SK-N-SH (cell line): Measurements from ENCODE around the gene RCSD1. TPM values are rescaled to one million over a fixed set of nuclear protein-coding genes. Genes with fewer than 3 reads are reported as not detected.

Source experiments
- CTCF ChIA-PET: fragments of 300-600, 350-600 bp; formaldehyde crosslinking; extraction: SDS; loops from one replicate; lab custom pipeline; 2021; lab: Yijun Ruan, JAX
- POLR2A ChIA-PET: fragments of 350-600 bp; sonication (Branson Sonifier 250); formaldehyde crosslinking; extraction: SDS; loops from one replicate; lab custom pipeline; 2020; ENCODE audit warnings: antibody characterized with exemption, inconsistent platforms; lab: Yijun Ruan, JAX
- DNase-seq: peaks from one replicate; pipeline ENCODE4 v3.0.0; 2012
- H2AFZ ChIP-seq: fragments of 200-600 bp; sonication (generic); 2 replicates; pipeline ENCODE4 v1.8.1; 2016; ENCODE audit warnings: antibody characterized with exemption, mild to moderate bottlenecking, low read depth
- H3F3A ChIP-seq: fragments of 200-600 bp; sonication (generic); replicated peaks from 2 replicates; pipeline ENCODE3; 2016; ENCODE audit warnings: antibody characterized with exemption, mild to moderate bottlenecking; ENCODE audit not compliant: insufficient read depth
- H3K27ac ChIP-seq, 2 experiments: fragments of 200-500 bp in 1 of 2; fragments of 200-600 bp in 1 of 2; sonication (Bioruptor generic) in 1 of 2; sonication (generic), shearing (Covaris generic) in 1 of 2; 2 replicates each; pipeline versions ENCODE4 v1.5.1 to v1.6.1; 2014 to 2016; ENCODE audit warnings: low read depth in 2 of 2, inconsistent platforms in 1 of 2, low read length in 1 of 2, mild to moderate bottlenecking in 1 of 2, mixed read lengths in 1 of 2
- H3K27me3 ChIP-seq: fragments of 200-600 bp; sonication (generic), shearing (Covaris generic); 2 replicates; pipeline ENCODE4 v1.6.1; 2016; ENCODE audit warnings: mixed run types; ENCODE audit not compliant: insufficient read depth
- H3K36me3 ChIP-seq, 2 experiments: fragments of 200-500 bp in 1 of 2; fragments of 200-600 bp in 1 of 2; sonication (Bioruptor generic) in 1 of 2; sonication (generic) in 1 of 2; replicated peaks in 1 of 2; 2 replicates each; pipeline versions ENCODE3 to v1.5.1; 2014 to 2016; ENCODE audit warnings: low read length in 1 of 2, mild to moderate bottlenecking in 1 of 2; ENCODE audit not compliant: insufficient read depth in 2 of 2, control insufficient read depth in 1 of 2
- H3K4me1 ChIP-seq, 2 experiments: fragments of 200-500 bp in 1 of 2; fragments of 200-600 bp in 1 of 2; sonication (Bioruptor generic) in 1 of 2; sonication (generic), shearing (Covaris generic) in 1 of 2; 2 replicates each; pipeline versions ENCODE4 v1.5.1 to v1.6.1; 2014 to 2016; ENCODE audit warnings: low read depth in 1 of 2, low read length in 1 of 2, mixed run types in 1 of 2; ENCODE audit not compliant: insufficient read depth in 2 of 2, control insufficient read depth in 1 of 2
- H3K4me2 ChIP-seq: fragments of 200-600 bp; sonication (generic), shearing (Covaris generic); 2 replicates; pipeline ENCODE4 v1.6.1; 2017; ENCODE audit warnings: mixed run types
- H3K4me3 ChIP-seq, 2 experiments: fragments of 200-500 bp in 1 of 2; fragments of 200-600 bp in 1 of 2; sonication (Bioruptor generic) in 1 of 2; sonication (generic), shearing (Covaris generic) in 1 of 2; 2 replicates each; pipeline versions ENCODE4 v1.5.1 to v1.8.1; 2014 to 2016; ENCODE audit warnings: low read depth in 2 of 2, inconsistent platforms in 1 of 2, low read length in 1 of 2, mild to moderate bottlenecking in 1 of 2, mixed read lengths in 1 of 2, moderate library complexity in 1 of 2
- H3K79me2 ChIP-seq: fragments of 200-600 bp; sonication (generic); 2 replicates; pipeline ENCODE4 v1.8.1; 2017; ENCODE audit warnings: mild to moderate bottlenecking; ENCODE audit not compliant: insufficient read depth
- H3K9ac ChIP-seq: fragments of 200-600 bp; sonication (generic); 2 replicates; pipeline ENCODE4 v1.6.1; 2017; ENCODE audit warnings: mixed run types
- H3K9me2 ChIP-seq: fragments of 200-600 bp; sonication (generic); 2 replicates; pipeline ENCODE4 v1.6.1; 2017; ENCODE audit warnings: mixed run types
- H3K9me3 ChIP-seq: fragments of 200-600 bp; sonication (generic); 2 replicates; pipeline ENCODE4 v1.6.1; 2017; ENCODE audit warnings: mixed run types, mild to moderate bottlenecking, moderate library complexity
- H4K20me1 ChIP-seq: fragments of 200-600 bp; sonication (generic); 2 replicates; pipeline ENCODE4 v1.6.1; 2017; ENCODE audit warnings: mild to moderate bottlenecking, mixed run types; ENCODE audit not compliant: insufficient read depth
- CHD2 ChIP-seq: fragments of 150-350 bp; IDR thresholded peaks from 2 replicates; pipeline ENCODE4 v1.6.1; 2018; ENCODE audit warnings: low read length; ENCODE audit not compliant: partially characterized antibody
- CTCF ChIP-seq: fragments of 200-600 bp; sonication (generic); IDR thresholded peaks from 2 replicates; pipeline ENCODE4 v1.6.1; 2017; ENCODE audit warnings: antibody characterized with exemption, mild to moderate bottlenecking, moderate library complexity
- ELF1 ChIP-seq: IDR thresholded peaks from 2 replicates; pipeline ENCODE4 v1.4.0; 2012
- EZH2phosphoT487 ChIP-seq: fragments of 200-600 bp; sonication (generic); IDR thresholded peaks from 2 replicates; pipeline ENCODE4 v1.6.1; 2017; ENCODE audit warnings: low read depth, mixed run types, mild to moderate bottlenecking, antibody characterized with exemption, moderate library complexity, borderline replicate concordance
- FOSL2 ChIP-seq: IDR thresholded peaks from 2 replicates; pipeline ENCODE4 v1.4.0; 2012; ENCODE audit warnings: low read depth, mild to moderate bottlenecking, moderate library complexity, borderline replicate concordance
- GABPA ChIP-seq: IDR thresholded peaks from 2 replicates; pipeline ENCODE4 v1.4.0; 2012; ENCODE audit warnings: low read depth, mild to moderate bottlenecking
- GATA2 ChIP-seq: sonication (generic); formaldehyde crosslinking; IDR thresholded peaks from 2 replicates; pipeline ENCODE4 v1.5.0; 2020; ENCODE audit warnings: mild to moderate bottlenecking, missing genetic modification reagents
- MEF2A ChIP-seq: IDR thresholded peaks from 2 replicates; pipeline ENCODE4 v1.4.0; 2012; ENCODE audit warnings: low read depth, borderline replicate concordance
- MXI1 ChIP-seq: IDR thresholded peaks from 2 replicates; pipeline ENCODE4 v1.6.1; 2012; ENCODE audit warnings: mild to moderate bottlenecking, low read depth, low read length, improper control_type of control experiment
- RAD21 ChIP-seq: IDR thresholded peaks from 2 replicates; pipeline ENCODE4 v1.6.1; 2012; ENCODE audit warnings: mild to moderate bottlenecking, low read length
- REST ChIP-seq: IDR thresholded peaks from 2 replicates; pipeline ENCODE4 v1.6.1; 2012; ENCODE audit warnings: mild to moderate bottlenecking, low read depth, low read length, moderate library complexity
- RFX5 ChIP-seq: IDR thresholded peaks from 2 replicates; pipeline ENCODE4 v1.6.1; 2012; ENCODE audit warnings: mild to moderate bottlenecking, improper control_type of control experiment, low read length
- RXRA ChIP-seq: IDR thresholded peaks from 2 replicates; pipeline ENCODE4 v1.4.0; 2012; ENCODE audit warnings: low read depth, mild to moderate bottlenecking, borderline replicate concordance
- SIN3A ChIP-seq: IDR thresholded peaks from 2 replicates; pipeline ENCODE4 v1.6.1; 2012; ENCODE audit warnings: low read depth, mild to moderate bottlenecking, low read length, moderate library complexity, borderline replicate concordance
- TCF12 ChIP-seq: IDR thresholded peaks from 2 replicates; pipeline ENCODE4 v1.4.0; 2012
- TEAD4 ChIP-seq: IDR thresholded peaks from 2 replicates; pipeline ENCODE4 v1.4.0; 2012; ENCODE audit warnings: mild to moderate bottlenecking, borderline replicate concordance; ENCODE audit not compliant: insufficient read depth
- YY1 ChIP-seq: IDR thresholded peaks from 2 replicates; pipeline ENCODE4 v1.4.0; 2012; ENCODE audit warnings: low read depth, mild to moderate bottlenecking
- WGBS: methylation state at CpG from one replicate; pipeline ENCODE4 v1.1.6; 2017; ENCODE audit warnings: low lambda C conversion rate; 5-methylcytosine and 5-hydroxymethylcytosine counted together
- polyA plus RNA-seq, 3 experiments: library from polyadenylated mRNA; depleted of rRNA; stranded (reverse); fragments of >200 nt; gene quantifications; 2 replicates each; pipeline ENCODE4 v1.2.3, GENCODE V29; 2012
- TF ChIP-seq, protein P1 (sequence below): IDR thresholded peaks from 2 replicates; pipeline ENCODE4 v1.4.0; 2012; ENCODE audit warnings: low read depth, borderline replicate concordance
- TF ChIP-seq, protein P2 (sequence below): IDR thresholded peaks from 2 replicates; pipeline ENCODE4 v1.4.0; 2012; ENCODE audit warnings: low read depth
- TF ChIP-seq, protein P3 (sequence below): fragments of 150-350 bp; IDR thresholded peaks from 2 replicates; pipeline ENCODE4 v1.6.1; 2017; ENCODE audit warnings: antibody characterized with exemption, low read length, low read depth, borderline replicate concordance

The RCSD1 gene
- polyA plus RNA-seq, 1 of the 3 experiments (the other 2 are of a cell fraction): 0.02 TPM

DNA sequence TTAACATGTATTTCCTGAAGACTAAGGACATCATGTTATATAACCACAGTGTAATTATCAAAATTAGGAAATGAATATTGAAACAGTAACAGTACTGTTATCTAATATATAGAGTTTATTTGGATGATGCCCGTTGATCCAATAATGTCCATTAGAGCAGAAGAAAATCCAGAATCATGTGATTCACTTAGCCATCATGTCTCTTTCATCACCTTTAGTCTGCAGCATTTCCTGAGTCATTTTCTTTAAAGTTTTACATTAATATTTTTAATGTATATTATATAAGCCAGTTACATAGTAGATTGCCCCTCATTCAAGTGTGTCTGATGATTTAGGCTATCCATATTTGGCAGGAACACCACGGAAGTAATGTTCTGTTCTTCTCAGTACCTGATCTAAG, 120.6 kb downstream of the RCSD1 start:
- no peaks in the 10 kb centered on the region for H3K9me3 ChIP-seq
- H3K36me3 ChIP-seq: no peaks in the 10 kb centered on the region
- H4K20me1 ChIP-seq: peaks cover 30% of the 10 kb centered on the region
- H3K9me2 ChIP-seq: no peaks in the 10 kb centered on the region
- ChIA-PET CTCF (interaction anchor here (1.3 kb wide), 1 partner anchor 331 kb away, joined by 3 read pairs; no protein-coding TSS in a partner anchor), POLR2A (no interaction called here)
- no peak overlapping the region for H3K4me2 ChIP-seq
- H3K4me1 ChIP-seq: peaks cover 21 to 23% of the 10 kb centered on the region in 2 experiments; a peak in 3 of 4 replicates
- peaks cover 99% of the 10 kb centered on the region for H3K79me2 ChIP-seq
- H3K27ac ChIP-seq: no peak overlapping the region
- 94% methylated on average over 2 of the region's 2 CpGs for WGBS
- no peak overlapping the region for H2AFZ ChIP-seq
- TF ChIP-seq REST (no peak), YY1 (no peak), CHD2 (no peak), TCF12 (no peak), RXRA (no peak), CTCF (no peak), RAD21 (no peak), MEF2A (no peak), SIN3A (no peak), GABPA (no peak), MXI1 (no peak), ELF1 (no peak), EZH2phosphoT487 (no peak), TEAD4 (no peak), GATA2 (CRISPR knock-in tag) (no peak), RFX5 (no peak), FOSL2 (no peak)
- TF ChIP-seq, protein P1, sequence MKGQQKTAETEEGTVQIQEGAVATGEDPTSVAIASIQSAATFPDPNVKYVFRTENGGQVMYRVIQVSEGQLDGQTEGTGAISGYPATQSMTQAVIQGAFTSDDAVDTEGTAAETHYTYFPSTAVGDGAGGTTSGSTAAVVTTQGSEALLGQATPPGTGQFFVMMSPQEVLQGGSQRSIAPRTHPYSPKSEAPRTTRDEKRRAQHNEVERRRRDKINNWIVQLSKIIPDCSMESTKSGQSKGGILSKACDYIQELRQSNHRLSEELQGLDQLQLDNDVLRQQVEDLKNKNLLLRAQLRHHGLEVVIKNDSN: no peak
- TF ChIP-seq, protein P2, sequence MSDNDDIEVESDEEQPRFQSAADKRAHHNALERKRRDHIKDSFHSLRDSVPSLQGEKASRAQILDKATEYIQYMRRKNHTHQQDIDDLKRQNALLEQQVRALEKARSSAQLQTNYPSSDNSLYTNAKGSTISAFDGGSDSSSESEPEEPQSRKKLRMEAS: no peak
- TF ChIP-seq, protein P3, sequence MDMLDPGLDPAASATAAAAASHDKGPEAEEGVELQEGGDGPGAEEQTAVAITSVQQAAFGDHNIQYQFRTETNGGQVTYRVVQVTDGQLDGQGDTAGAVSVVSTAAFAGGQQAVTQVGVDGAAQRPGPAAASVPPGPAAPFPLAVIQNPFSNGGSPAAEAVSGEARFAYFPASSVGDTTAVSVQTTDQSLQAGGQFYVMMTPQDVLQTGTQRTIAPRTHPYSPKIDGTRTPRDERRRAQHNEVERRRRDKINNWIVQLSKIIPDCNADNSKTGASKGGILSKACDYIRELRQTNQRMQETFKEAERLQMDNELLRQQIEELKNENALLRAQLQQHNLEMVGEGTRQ: no peak
- H3K9ac ChIP-seq: no peak overlapping the region
- no peak overlapping the region for H3K4me3 ChIP-seq
- peaks cover 5% of the 10 kb centered on the region for H3F3A ChIP-seq
- no peaks in the 10 kb centered on the region for H3K27me3 ChIP-seq
- DNase-seq: no peak
